Neural crest cell (in vitro differentiated cells): ENCODE results near the gene GP1BA. TPM values are rescaled to one million over a fixed set of nuclear protein-coding genes. Genes with fewer than 3 reads are reported as not detected.

Experiments used
- DNase-seq: peaks from one replicate; pipeline ENCODE4 v3.0.0; 2021; ENCODE audit warnings: low read depth, mixed read lengths, low spot score
- H3K27ac Mint-ChIP-seq: one replicate; pipeline ENCODE4 v1.8.0; 2021; ENCODE audit warnings: mild to moderate bottlenecking, mixed read lengths; ENCODE audit not compliant: unreplicated experiment
- H3K27me3 Mint-ChIP-seq: 2 replicates; pipeline ENCODE4 v1.8.0; 2021; ENCODE audit warnings: low read depth, mild to moderate bottlenecking, mixed read lengths
- H3K36me3 Mint-ChIP-seq: 2 replicates; pipeline ENCODE4 v1.8.0; 2021; ENCODE audit warnings: low read depth, mild to moderate bottlenecking, mixed read lengths
- H3K4me1 Mint-ChIP-seq: 2 replicates; pipeline ENCODE4 v1.8.0; 2021; ENCODE audit warnings: mixed read lengths
- H3K4me3 Mint-ChIP-seq: one replicate; pipeline ENCODE4 v1.8.0; 2021; ENCODE audit warnings: mild to moderate bottlenecking, mixed read lengths
- H3K9me3 Mint-ChIP-seq: 2 replicates; pipeline ENCODE4 v1.8.0; 2021; ENCODE audit warnings: mixed read lengths
- microRNA-seq: library from miRNA; unstranded; fragments of <30 nt; microRNA quantifications from one replicate; pipeline ENCODE4, GENCODE V29; 2020
- total RNA-seq: library from RNA; stranded (reverse); gene quantifications from 2 replicates; pipeline ENCODE4 v1.2.1, GENCODE V29; 2021
- TF ChIP-seq, protein P1 (sequence below): fragments of 200-600 bp; sonication (generic); conservative IDR thresholded peaks from 2 replicates; pipeline ENCODE4 v1.5.0; 2021; ENCODE audit warnings: antibody characterized with exemption, mild to moderate bottlenecking

Gene GP1BA
- total RNA-seq, 1 donor from 2014 or later: not detected

DNA sequence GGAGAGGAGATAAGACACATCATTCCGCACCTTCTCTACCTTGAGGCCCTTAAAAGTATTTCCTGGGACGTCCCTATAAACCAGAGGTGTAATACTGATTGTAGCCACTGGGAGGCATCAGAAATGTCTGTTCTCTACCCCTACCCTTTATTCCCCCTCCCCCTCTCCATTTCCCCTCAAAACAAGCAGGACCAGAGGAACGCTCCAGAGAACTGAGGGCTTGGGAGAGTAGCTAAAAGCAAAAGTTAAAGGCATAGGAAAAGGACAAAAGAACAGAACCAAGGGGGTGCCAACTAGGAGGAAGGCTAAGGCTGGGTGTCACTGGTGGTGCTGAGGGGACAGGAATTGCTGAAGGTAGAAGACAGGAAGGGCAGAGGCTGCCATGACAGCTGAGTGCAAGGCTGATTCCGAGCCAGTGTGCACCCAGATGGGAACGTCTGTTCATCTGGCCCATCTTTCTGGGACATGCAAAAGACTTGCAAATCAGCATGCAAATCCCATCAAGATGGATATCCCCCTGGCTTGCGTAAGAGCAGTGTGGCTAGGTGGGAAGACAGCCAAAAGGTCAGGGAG is 48.7 kb downstream of the GP1BA start:
- Mint-ChIP-seq H3K9me3 (no peaks in the 10 kb centered on the region), H3K4me3 (peak overlapping the region; percentile 75), H3K27ac (no peak overlapping the region), H3K27me3 (no peaks in the 10 kb centered on the region), H3K36me3 (no peaks in the 10 kb centered on the region), H3K4me1 (peaks cover 7% of the 10 kb centered on the region)
- TF ChIP-seq, protein P1, sequence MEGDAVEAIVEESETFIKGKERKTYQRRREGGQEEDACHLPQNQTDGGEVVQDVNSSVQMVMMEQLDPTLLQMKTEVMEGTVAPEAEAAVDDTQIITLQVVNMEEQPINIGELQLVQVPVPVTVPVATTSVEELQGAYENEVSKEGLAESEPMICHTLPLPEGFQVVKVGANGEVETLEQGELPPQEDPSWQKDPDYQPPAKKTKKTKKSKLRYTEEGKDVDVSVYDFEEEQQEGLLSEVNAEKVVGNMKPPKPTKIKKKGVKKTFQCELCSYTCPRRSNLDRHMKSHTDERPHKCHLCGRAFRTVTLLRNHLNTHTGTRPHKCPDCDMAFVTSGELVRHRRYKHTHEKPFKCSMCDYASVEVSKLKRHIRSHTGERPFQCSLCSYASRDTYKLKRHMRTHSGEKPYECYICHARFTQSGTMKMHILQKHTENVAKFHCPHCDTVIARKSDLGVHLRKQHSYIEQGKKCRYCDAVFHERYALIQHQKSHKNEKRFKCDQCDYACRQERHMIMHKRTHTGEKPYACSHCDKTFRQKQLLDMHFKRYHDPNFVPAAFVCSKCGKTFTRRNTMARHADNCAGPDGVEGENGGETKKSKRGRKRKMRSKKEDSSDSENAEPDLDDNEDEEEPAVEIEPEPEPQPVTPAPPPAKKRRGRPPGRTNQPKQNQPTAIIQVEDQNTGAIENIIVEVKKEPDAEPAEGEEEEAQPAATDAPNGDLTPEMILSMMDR: peak; percentile 77
- DNase-seq: peak; percentile 64

DNA sequence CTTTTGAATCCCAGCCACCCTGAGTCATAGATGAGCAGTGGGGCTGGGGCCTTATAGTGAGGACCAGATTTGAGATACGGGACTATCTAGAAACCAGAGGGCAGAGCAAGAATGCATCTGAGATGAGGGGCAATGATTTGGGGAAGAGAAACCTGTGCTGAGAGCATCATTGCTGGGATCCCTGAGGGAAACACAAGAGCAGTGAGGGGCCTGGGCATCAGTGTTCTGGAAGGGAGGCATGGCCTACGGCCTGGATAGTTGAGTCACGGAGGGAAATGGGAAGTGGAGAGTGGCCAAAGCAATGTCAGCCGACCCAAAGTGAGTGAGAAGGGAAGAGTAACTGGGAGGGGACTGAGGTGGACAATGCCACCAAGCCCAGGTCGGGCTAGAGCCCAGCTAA is 50.2 kb downstream of the GP1BA start:
- no peaks in the 10 kb centered on the region for H3K27me3 Mint-ChIP-seq
- no peak for DNase-seq
- peaks cover 16% of the 10 kb centered on the region for H3K4me1 Mint-ChIP-seq
- H3K36me3 Mint-ChIP-seq: no peaks in the 10 kb centered on the region
- no peak overlapping the region for H3K27ac Mint-ChIP-seq
- TF ChIP-seq, protein P1: no peak
- H3K9me3 Mint-ChIP-seq: no peaks in the 10 kb centered on the region
- peak overlapping the region; percentile 20 for H3K4me3 Mint-ChIP-seq

Small RNA genes within 50 kb of the gene (microRNA-seq; reads per million reads assigned to microRNA genes)
- not detected for gene MIR6864
- not detected for gene MIR6865

Other genes with a start within 250 kb of the GP1BA start
- gene PELP1, start 228.1 kb upstream of the GP1BA start, total RNA-seq: 102 and 107 TPM in 2 replicates
- gene ARRB2, start 221.6 kb upstream of the GP1BA start, total RNA-seq: 66.7 and 73.4 TPM in 2 replicates
- 18.6 and 19.5 TPM in 2 replicates for gene MED11, start 200.8 kb upstream of the GP1BA start, total RNA-seq
- not detected in 2 replicates for gene ZMYND15, start 192.4 kb upstream of the GP1BA start, total RNA-seq
- not detected in 2 replicates for gene CXCL16, start 192.3 kb upstream of the GP1BA start, total RNA-seq
- gene TM4SF5, start 160.4 kb upstream of the GP1BA start, total RNA-seq: not detected in 2 replicates
- 1.0 and 1.6 TPM in 2 replicates for gene VMO1, start 145.9 kb upstream of the GP1BA start, total RNA-seq
- not detected in 2 replicates for gene GLTPD2, start 143.3 kb upstream of the GP1BA start, total RNA-seq
- gene PSMB6, start 136.1 kb upstream of the GP1BA start, total RNA-seq: 174 and 181 TPM in 2 replicates
- 54.8 and 63.9 TPM in 2 replicates for gene PLD2, start 125.1 kb upstream of the GP1BA start, total RNA-seq
- 73.0 and 76.6 TPM in 2 replicates for gene MINK1, start 98.9 kb upstream of the GP1BA start, total RNA-seq
- 1.7 and 1.8 TPM in 2 replicates for gene C17orf107, start 32.7 kb upstream of the GP1BA start, total RNA-seq
- 0.21 TPM in 1 of 2 replicates, not detected in the other for gene CHRNE, start 29.2 kb upstream of the GP1BA start, total RNA-seq
- 67.7 and 68.3 TPM in 2 replicates for gene SLC25A11, start 7.8 kb downstream of the GP1BA start, total RNA-seq
- gene RNF167, start 8.0 kb downstream of the GP1BA start, total RNA-seq: 90.4 and 93.2 TPM in 2 replicates
- gene PFN1, start 16.3 kb downstream of the GP1BA start, total RNA-seq: 626 and 630 TPM in 2 replicates
- gene ENO3, start 18.8 kb downstream of the GP1BA start, total RNA-seq: 9.1 and 10.6 TPM in 2 replicates
- gene SPAG7, start 35.5 kb downstream of the GP1BA start, total RNA-seq: 76.9 and 78.9 TPM in 2 replicates
- gene CAMTA2, start 55.4 kb downstream of the GP1BA start, total RNA-seq: 12.5 and 17.4 TPM in 2 replicates
- 0.43 and 0.86 TPM in 2 replicates for gene INCA1, start 65.2 kb downstream of the GP1BA start, total RNA-seq
- 61.7 and 68.4 TPM in 2 replicates for gene KIF1C, start 65.7 kb downstream of the GP1BA start, total RNA-seq
- gene SLC52A1, start 103.1 kb downstream of the GP1BA start, total RNA-seq: not detected in 2 replicates
- 0.11 and 0.12 TPM in 2 replicates for gene ZFP3, start 146.2 kb downstream of the GP1BA start, total RNA-seq
- gene ZNF232, start 179.6 kb downstream of the GP1BA start, total RNA-seq: 41.9 and 43.9 TPM in 2 replicates
- 0.26 and 0.30 TPM in 2 replicates for gene USP6, start 183.8 kb downstream of the GP1BA start, total RNA-seq